Stimulated activated CD8-positive, alpha-beta memory T cell treated with anti-CD3 and anti-CD28 coated beads, Interleukin-15, amount 100 ng/mL, for 1 hour (primary cell): ENCODE data around the gene MYH10.

ENCODE experiments used
- DNase-seq: peaks from one replicate; pipeline ENCODE4 v3.0.0-alpha.2; 2020; ENCODE audit warnings: low read depth

The MYH10 gene

DNA sequence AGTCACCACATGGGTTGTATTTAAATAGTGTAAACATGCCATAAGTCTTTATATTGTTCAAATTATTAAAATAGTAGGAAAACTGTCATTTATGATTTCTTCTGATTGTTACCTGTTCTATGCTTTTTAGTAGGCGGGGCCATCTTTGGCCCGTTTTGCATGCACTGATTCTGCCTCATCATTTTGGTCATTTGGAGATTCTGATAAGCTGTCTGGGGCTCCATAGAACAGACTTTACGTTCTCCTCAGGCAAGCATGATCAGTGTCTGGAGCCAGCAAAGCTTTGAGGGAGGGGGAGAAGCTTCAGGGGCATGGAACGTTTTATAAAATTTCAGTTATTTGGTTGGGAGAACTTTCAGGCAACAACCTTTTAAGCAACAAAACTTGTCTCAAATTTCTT lies 186.0 kb downstream of the MYH10 start:
- DNase-seq: no peak

DNA sequence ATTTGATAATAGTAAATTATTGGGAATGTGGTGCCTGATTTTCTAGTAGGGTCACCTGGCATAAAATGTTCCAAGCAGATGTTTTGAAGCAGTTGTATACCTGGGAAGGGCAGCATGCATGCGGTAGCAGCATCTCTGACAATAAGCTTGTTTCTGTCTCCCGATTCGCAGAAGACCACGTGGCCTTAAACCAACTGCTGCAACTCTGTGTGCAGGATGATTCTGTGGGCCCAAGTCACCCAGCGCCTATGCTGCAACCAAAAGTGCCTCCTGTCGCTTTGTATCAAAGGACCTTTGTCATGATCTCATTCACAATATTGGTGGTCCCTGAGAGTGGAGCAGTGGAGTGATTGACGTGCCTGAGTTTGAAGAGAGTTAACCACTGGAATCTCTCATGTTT lies 186.8 kb downstream of the MYH10 start:
- no peak for DNase-seq

DNA sequence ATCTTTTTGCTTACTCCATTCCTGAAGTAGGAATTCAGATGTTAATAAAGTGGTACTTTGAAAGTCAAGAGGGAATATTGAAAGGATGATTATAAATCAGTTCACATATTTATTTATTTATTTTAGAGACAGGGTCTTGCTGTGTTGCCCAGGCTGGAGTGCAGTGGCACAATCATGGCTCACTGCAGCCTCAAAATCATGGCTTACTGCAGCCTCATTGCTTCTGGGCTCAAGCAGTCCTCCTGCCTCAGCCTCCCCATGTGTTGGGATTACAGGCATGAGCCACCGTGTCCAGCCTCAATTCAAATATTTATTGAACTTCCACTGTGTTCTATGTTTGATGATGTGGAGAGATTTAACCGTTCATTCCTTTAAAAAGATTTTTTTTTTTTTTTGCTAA lies 188.2 kb downstream of the MYH10 start:
- DNase-seq: no peak

DNA sequence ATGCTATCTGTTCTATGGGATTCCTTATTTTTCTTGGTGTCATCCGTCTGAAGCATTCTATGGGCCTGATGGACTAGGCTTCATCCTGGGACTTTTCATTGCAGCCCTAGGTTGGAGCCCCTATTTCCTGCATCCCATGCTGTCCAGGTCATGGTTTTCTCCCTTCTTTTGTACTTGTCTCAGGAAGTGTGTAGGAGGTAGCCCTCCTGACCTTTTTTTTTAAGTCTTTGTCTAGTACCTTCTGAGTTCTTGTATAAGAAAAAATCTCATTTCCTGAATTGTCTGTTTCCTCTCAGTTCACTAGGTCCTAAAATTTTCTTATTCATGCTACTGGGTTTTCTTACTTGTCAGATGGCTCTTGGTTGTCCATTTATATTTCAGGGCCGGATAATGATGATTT lies 188.8 kb downstream of the MYH10 start:
- no peak for DNase-seq

DNA sequence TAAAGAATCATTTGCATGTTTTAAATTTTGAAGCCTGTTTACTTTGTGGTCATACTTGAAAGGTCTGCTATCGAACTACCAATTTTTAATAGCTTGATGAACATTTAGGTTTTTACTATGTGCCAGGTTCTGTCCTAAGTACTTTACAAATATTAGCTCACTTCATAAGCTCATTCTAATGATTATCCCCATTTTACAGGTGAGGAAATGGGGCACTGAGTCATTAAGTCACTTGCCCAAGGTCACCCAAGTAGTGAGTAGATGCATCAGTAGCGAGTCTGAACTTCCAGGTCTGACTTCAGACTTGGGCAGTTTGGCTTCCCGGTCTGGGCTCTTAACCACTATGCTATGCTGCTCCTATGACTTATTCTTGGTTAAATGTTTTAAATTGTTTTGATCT lies 190.8 kb downstream of the MYH10 start:
- DNase-seq: no peak

DNA sequence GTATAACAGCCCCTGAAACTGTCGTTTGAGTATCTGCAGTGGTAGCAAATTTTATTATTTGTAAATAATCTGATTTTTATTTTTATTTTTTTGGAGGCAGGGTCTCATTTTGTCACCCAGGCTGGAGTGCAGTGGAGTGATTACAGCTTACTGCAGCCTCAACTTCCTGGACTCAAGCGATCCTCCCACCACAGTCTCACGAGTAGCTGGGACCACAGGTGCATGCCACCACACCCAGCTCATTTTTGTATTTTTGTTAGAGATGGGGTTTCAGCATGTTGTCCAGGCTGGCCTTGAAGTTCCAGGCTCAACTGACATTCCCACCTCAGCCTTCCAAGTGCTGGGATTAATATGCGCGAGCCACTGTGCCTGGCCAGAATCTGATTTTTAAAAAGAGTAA lies 192.1 kb downstream of the MYH10 start:
- DNase-seq: no peak

DNA sequence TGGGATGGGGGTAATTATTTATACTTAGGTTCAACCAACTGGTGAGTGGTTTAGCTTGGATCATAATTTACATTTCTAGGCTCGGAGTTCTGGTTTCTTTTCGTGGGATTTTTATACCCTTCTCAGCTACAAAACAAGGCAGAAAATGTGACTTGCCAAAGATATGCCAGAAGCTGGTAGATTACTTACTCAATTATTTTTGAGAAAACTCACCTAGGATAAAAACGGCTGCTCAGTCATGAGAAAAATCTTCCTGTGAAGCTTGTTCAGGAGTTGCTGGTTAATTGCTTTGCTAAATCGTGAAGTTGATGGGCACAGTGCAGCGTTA lies 193.7 kb downstream of the MYH10 start:
- no peak for DNase-seq

DNA sequence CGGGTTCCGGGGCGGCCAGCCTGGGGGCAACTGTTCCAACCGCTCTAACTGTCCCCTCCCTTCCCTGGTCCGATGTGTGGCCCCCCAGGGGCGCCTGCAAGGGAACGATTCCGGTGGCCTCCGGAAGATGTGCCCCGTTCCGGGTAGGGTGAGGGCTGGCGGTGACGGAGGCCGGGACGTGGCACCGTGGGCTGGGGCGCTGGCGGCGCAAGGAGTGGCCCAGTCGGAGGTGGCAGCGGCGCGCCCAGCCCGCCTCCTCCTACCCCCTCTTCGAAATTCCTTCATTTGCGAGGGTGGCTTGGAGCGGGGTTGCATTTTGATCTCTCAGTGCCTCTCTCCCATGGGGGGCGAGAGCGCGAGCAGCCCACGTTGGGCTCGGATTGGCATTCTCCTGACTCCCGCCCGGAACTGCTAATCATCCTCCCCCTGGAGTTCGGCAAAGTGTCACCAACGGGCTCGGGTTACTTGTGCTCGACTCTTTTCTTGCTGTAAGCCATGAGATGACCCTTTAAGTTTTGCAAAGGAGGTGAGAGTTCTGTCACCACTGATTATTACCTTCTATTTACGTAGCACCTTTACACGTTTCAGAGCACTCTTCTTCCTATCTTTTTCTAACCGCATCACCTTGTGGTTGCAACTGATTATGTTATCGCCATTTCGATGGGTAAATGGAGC lies 194.2 kb downstream of the MYH10 start:
- peak; percentile 17 for DNase-seq

DNA sequence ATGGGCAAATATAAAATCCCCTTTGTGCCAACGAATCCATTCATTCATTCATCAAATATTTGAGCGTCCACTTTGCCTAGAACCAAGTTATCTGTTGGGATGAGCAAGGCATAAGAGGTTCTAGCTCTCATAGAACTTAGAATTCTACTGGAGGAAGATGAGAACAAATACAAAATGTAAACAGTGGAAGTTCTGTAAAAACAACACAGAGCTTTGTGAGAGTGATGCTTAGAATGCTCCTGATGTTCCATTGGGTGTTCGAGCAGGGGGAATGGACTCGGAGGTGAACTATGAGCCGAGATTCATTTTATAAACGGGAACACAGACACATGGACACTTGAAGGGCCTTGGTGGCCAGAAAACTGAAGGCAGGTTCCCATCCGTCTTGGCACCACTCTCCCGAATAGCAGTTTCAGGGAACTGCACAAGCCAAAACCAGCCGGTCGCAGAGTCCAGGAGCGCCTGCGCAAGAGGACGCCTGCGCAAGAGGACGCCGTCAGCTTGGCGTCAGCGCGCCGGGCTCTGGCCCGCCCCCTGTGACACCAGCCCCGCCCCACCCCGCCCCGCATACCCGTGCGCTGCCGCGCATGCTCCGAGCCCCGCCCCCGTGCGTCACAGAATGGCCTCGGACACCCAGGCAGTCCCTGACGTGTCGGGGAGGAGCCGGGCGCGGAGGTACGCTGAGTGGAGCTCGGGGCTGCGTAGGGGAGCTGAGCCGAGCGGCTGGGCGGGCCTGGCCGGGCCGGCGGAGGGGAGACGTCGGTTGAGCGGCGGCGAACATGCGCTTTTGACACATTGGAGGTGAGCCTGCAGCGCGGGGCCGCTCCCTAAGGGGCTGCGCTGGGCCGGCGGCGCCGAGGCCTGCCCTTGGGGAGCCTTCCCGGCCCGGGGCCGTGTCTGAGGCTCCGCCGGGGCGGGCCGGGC lies 195.0 kb downstream of the MYH10 start, which contains the start of gene NDEL1:
Gene NDEL1, plus strand, starts transcription at position 640 of the 924 bp plus-strand sequence. CDS start 8,388 bp downstream, outside the sequence.
- DNase-seq: peak; percentile 98

DNA sequence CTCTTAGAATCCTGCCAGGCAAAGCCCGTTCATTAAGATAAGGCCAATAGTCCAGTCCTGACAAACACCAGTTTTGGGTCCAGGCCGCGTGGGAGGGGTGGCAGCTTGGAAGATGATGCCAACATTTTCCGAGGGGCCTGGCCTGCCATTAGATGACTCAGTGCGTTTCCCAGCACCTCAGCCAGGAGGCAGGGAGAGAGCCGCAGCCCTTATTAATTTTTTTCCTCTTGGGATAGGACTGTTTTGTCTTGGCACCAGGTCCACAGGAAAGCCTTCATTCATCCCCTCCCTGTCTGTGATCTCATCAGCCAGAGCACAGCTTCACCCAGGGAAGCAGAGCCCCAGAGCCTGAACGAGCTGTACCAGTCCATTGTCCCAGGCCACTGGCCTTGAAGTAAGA lies 199.6 kb downstream of the MYH10 start:
- DNase-seq: no peak

DNA sequence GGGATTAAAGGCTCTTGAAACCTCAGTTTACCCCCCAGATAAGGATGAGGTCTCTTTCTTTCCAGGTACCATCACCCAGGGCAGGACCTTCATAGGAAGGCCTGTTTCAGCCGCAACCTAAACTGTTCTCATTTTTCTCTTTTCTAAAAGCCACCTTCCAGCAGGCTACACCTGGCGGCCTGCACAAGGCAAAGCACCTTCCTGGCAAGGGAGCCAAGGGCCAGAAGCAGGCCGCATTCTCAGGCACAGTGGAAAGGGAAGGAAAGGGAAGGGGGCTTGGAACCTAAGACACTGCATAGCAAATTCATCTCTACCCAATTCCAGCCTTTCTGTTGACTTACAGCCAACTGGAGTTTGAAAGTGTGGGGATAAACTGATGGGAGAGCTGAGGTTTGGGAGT lies 203.7 kb downstream of the MYH10 start:
- no peak for DNase-seq

DNA sequence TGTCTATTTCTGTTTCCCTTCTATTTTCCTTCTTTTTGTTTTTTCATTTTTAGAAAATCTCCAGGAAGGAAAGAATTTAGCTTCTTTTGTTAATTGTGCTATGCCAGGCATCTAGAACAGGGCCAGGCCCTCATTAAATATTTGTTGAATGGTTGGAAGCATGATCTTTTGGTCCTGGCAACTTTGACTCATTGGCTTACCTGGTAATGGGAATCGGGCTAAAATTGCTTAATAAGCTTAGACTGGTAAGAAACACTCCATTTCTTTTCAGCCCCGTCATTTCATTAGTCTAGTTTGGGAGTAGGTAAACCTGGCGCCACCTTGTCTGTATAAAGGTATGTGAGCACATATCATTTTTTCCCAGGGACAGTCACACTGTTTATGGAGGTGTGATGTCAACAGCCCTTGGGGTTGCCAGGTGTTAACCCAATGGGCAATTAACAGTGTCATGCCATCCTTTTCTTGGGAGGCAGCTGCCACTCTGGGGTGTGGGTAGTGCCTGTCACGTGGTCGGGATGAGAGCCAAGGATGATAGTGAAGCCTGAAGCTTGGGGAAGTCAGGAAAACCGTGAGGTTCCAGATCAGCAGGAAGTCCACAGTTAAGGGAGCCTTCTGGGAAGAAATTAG lies 204.3 kb downstream of the MYH10 start:
- DNase-seq: no peak
